ENCODE data around the gene SUGP2.
A peak's percentile ranks its signal among the peaks of the same experiment; 100 is the strongest.

The SUGP2 gene

GRCh38 chr19:19054315-19054938, 21.1 kb upstream of the SUGP2 start:
- Histone ChIP-seq H3K36me3 (replicated peaks) (peaks cover 81% of the 10 kb centered on the region), H3K4me1 (no peaks in the 10 kb centered on the region), H3K9me3 (no peaks in the 10 kb centered on the region), H3K27me3 (ENCODE audit: low read depth) (no peaks in the 10 kb centered on the region), H3K4me3 (no peak overlapping the region)
- no peak for DNase-seq (ENCODE audit: low spot score in 2 of 2)
- in situ Hi-C loops (cut with MboI; ENCODE audit: low sequenced_read_pairs), result no loop called here

- Histone ChIP-seq H3K4me3 (no peak overlapping the region), H3K27me3 (ENCODE audit: low read depth) (no peaks in the 10 kb centered on the region), H3K9me3 (no peaks in the 10 kb centered on the region), H3K4me1 (no peaks in the 10 kb centered on the region), H3K36me3 (replicated peaks) (peaks cover 86% of the 10 kb centered on the region)
- in situ Hi-C loops (cut with MboI; ENCODE audit: low sequenced_read_pairs), result no loop called here
- peak in 1 of 2 experiments; percentile 75 for DNase-seq (ENCODE audit: low spot score in 2 of 2)
These were observed 20.4 kb upstream of the SUGP2 start for GRCh38 chr19:19053508-19054314.

- Histone ChIP-seq H3K4me1 (no peaks in the 10 kb centered on the region), H3K4me3 (no peak overlapping the region), H3K36me3 (replicated peaks) (peaks cover 85% of the 10 kb centered on the region), H3K27me3 (ENCODE audit: low read depth) (no peaks in the 10 kb centered on the region), H3K9me3 (no peaks in the 10 kb centered on the region)
- no peak for DNase-seq (ENCODE audit: low spot score in 2 of 2)
- in situ Hi-C loops (cut with MboI; ENCODE audit: low sequenced_read_pairs), result no loop called here
These were observed 19.6 kb upstream of the SUGP2 start for GRCh38 chr19:19052921-19053320.

DNA sequence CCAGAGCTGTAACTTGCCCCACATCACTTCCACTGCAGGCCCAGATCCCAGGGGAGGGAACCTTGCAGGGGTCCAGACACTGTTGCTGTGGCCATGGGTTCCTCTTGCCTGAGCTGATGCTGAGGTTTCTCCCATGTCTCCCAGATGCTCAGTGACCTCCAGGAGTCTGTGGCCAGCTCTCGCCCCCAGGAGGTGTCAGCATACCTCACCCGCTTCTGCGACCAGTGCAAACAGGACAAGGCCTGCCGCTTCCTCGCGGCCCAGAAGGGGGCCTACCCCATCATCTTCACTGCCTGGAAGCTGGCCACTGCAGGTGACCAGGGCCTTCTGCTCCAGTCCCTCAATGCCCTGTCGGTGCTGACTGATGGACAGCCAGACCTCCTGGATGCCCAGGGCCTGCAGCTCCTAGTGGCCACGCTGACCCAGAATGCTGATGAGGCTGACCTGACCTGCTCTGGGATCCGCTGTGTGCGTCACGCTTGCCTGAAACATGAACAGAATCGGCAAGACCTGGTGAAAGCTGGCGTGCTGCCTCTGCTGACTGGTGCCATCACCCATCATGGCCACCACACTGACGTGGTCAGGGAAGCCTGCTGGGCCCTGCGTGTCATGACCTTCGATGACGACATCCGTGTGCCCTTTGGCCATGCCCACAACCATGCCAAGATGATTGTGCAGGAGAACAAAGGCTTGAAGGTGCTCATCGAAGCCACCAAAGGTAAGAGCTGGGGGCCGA, 18.3 kb upstream of the SUGP2 start:
- in situ Hi-C loops (cut with MboI; ENCODE audit: low sequenced_read_pairs), result no loop called here

GRCh38 chr19:19050731-19051130, 17.4 kb upstream of the SUGP2 start:
- in situ Hi-C loops (cut with MboI; ENCODE audit: low sequenced_read_pairs), result no loop called here
- Histone ChIP-seq H3K36me3 (replicated peaks) (peaks cover 87% of the 10 kb centered on the region), H3K9me3 (no peaks in the 10 kb centered on the region), H3K27me3 (ENCODE audit: low read depth) (no peaks in the 10 kb centered on the region), H3K4me3 (no peak overlapping the region), H3K4me1 (no peaks in the 10 kb centered on the region)
- no peak for DNase-seq (ENCODE audit: low spot score in 2 of 2)

More for the DNA sequence above, 18.3 kb upstream of the SUGP2 start:
- DNase-seq (ENCODE audit: low spot score in 2 of 2), result no peak
- Histone ChIP-seq H3K27me3 (ENCODE audit: low read depth) (no peaks in the 10 kb centered on the region), H3K4me3 (no peak overlapping the region), H3K36me3 (replicated peaks) (peaks cover 85% of the 10 kb centered on the region), H3K9me3 (no peaks in the 10 kb centered on the region), H3K4me1 (no peaks in the 10 kb centered on the region)

GRCh38 chr19:19050104-19050503, 16.8 kb upstream of the SUGP2 start:
- DNase-seq (ENCODE audit: low spot score in 2 of 2), result no peak
- peaks cover 83% of the 10 kb centered on the region for H3K36me3 ChIP-seq (replicated peaks)
- no peak overlapping the region for H3K4me3 ChIP-seq
- H3K4me1 ChIP-seq, result no peaks in the 10 kb centered on the region
- in situ Hi-C loops (cut with MboI; ENCODE audit: low sequenced_read_pairs), result no loop called here
- no peaks in the 10 kb centered on the region for H3K27me3 ChIP-seq (ENCODE audit: low read depth)
- no peaks in the 10 kb centered on the region for H3K9me3 ChIP-seq

DNA sequence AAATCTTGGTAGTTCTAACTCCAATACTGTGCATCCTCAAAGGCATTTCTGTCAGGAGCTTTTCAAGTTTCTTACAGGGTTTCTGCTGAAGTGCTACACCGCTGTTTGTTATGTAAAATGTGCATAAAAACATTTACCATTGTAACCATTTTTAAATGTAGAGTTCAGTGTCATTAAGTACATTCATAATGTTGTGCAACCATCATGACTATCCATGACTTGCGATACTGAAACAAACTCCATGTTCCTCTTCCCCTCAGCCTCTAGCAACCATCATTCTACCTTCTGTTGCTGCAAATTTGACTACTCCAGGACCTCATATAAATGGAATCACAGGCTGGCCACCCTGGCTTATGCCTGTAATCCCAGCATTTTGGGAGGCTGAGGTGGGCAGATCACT, 16.1 kb upstream of the SUGP2 start:
- no peaks in the 10 kb centered on the region for H3K27me3 ChIP-seq (ENCODE audit: low read depth)
- DNase-seq (ENCODE audit: low spot score in 2 of 2), result no peak
- no peak overlapping the region for H3K4me3 ChIP-seq
- peaks cover 83% of the 10 kb centered on the region for H3K36me3 ChIP-seq (replicated peaks)
- H3K4me1 ChIP-seq, result no peaks in the 10 kb centered on the region
- H3K9me3 ChIP-seq, result no peaks in the 10 kb centered on the region
- in situ Hi-C loops (cut with MboI; ENCODE audit: low sequenced_read_pairs), result no loop called here

DNA sequence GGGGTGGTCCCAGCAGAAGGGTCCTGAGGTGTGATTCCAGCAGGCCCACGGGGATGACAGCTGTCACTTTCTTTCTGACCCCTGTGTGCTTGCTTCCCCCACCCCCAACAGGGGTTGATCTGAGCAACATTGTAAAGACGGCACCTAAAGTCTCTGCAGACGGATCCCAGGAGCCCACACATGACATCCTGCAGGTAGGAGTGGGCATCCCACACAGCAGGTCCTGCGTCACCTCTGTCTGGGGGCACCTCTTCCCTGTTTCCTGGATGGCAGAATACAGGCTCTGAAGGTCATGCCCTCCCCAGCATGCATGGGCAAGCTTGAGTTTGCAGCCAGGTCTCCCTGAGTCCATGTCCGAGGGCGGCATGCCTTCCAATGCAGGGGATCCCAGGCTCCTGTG, 10.6 kb upstream of the SUGP2 start:
- no peak for DNase-seq (ENCODE audit: low spot score in 2 of 2)
- Histone ChIP-seq H3K36me3 (replicated peaks) (peaks cover 56% of the 10 kb centered on the region), H3K9me3 (no peaks in the 10 kb centered on the region)

DNA sequence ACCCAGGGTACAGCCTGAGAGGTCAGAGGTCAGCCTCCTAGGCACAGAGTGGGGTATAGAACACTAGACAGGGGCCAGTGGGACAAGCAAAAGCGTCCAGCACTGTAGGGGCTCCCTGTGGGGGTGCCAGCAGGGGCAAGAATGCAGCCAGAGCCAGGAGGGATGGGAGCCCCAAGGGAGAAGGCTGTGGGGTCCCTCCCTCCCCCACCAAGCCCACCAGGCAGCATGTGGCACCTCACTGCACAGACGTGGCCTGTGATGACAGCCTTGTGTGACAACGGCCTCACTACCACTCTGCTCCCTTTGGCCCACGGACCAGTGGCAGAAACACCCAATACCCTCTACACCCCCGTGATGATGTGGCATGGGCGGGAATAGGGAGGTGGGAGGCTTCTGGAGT, 10.2 kb upstream of the SUGP2 start:
- Histone ChIP-seq H3K9me3 (no peaks in the 10 kb centered on the region), H3K4me3 (no peak overlapping the region), H3K36me3 (replicated peaks) (peaks cover 55% of the 10 kb centered on the region), H3K4me1 (no peaks in the 10 kb centered on the region), H3K27me3 (ENCODE audit: low read depth) (no peaks in the 10 kb centered on the region)
- in situ Hi-C loops (cut with MboI; ENCODE audit: low sequenced_read_pairs), result no loop called here
- DNase-seq (ENCODE audit: low spot score in 2 of 2), result no peak

More for the DNA sequence above, 10.6 kb upstream of the SUGP2 start:
- no peaks in the 10 kb centered on the region for H3K4me1 ChIP-seq
- H3K4me3 ChIP-seq, result no peak overlapping the region
- in situ Hi-C loops (cut with MboI; ENCODE audit: low sequenced_read_pairs), result no loop called here
- no peaks in the 10 kb centered on the region for H3K27me3 ChIP-seq (ENCODE audit: low read depth)

GRCh38 chr19:19042732-19043280, 9.5 kb upstream of the SUGP2 start:
- no peaks in the 10 kb centered on the region for H3K27me3 ChIP-seq (ENCODE audit: low read depth)
- no peak for DNase-seq (ENCODE audit: low spot score in 2 of 2)
- no peaks in the 10 kb centered on the region for H3K4me1 ChIP-seq
- in situ Hi-C loops (cut with MboI; ENCODE audit: low sequenced_read_pairs), result no loop called here
- H3K9me3 ChIP-seq, result peaks cover 3% of the 10 kb centered on the region
- H3K36me3 ChIP-seq (replicated peaks), result peaks cover 58% of the 10 kb centered on the region
- H3K4me3 ChIP-seq, result no peak overlapping the region

- no peaks in the 10 kb centered on the region for H3K4me1 ChIP-seq
- peaks cover 54% of the 10 kb centered on the region for H3K36me3 ChIP-seq (replicated peaks)
- no peak overlapping the region for H3K4me3 ChIP-seq
- H3K9me3 ChIP-seq, result peaks cover 7% of the 10 kb centered on the region
- H3K27me3 ChIP-seq (ENCODE audit: low read depth), result no peaks in the 10 kb centered on the region
- no peak for DNase-seq (ENCODE audit: low spot score in 2 of 2)
- in situ Hi-C loops (cut with MboI; ENCODE audit: low sequenced_read_pairs), result no loop called here
These were observed 7.1 kb upstream of the SUGP2 start for GRCh38 chr19:19040417-19040816.

- Histone ChIP-seq H3K9me3 (peaks cover 7% of the 10 kb centered on the region), H3K4me3 (no peak overlapping the region), H3K36me3 (replicated peaks) (peaks cover 53% of the 10 kb centered on the region), H3K4me1 (no peaks in the 10 kb centered on the region), H3K27me3 (ENCODE audit: low read depth) (no peaks in the 10 kb centered on the region)
- no peak for DNase-seq (ENCODE audit: low spot score in 2 of 2)
- in situ Hi-C loops (cut with MboI; ENCODE audit: low sequenced_read_pairs), result no loop called here
These were observed 6.6 kb upstream of the SUGP2 start for GRCh38 chr19:19039901-19040300.

GRCh38 chr19:19034204-19034624, 897 bp upstream of the SUGP2 start:
- DNase-seq (ENCODE audit: low spot score in 2 of 2), result peak; percentile 87 to 91
- Histone ChIP-seq H3K36me3 (replicated peaks) (peaks cover 45% of the 10 kb centered on the region), H3K27me3 (ENCODE audit: low read depth) (no peaks in the 10 kb centered on the region), H3K4me3 (peak overlapping the region; percentile 84), H3K4me1 (peaks cover 8% of the 10 kb centered on the region; the same call in 1 of the 2 replicates), H3K9me3 (peaks cover 7% of the 10 kb centered on the region)
- in situ Hi-C loops (cut with MboI; ENCODE audit: low sequenced_read_pairs), result no loop called here

DNA sequence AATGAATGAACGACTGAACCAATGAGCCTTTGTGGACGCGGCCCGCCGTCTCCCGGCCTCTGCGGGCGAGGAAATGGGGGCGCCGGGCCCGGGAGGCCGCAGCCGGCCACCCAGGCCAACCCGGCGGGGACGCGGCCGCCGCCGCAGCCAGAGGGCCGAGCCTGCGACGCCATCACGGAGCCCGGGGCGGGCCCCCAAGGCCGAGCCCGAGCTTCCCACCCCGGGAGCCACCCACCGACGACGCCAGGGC, 216 bp downstream of the SUGP2 start:
- Histone ChIP-seq H3K4me3 (peak overlapping the region; percentile 84), H3K4me1 (peaks cover 8% of the 10 kb centered on the region; the same call in 1 of the 2 replicates), H3K36me3 (replicated peaks) (peaks cover 47% of the 10 kb centered on the region), H3K27me3 (ENCODE audit: low read depth) (no peaks in the 10 kb centered on the region), H3K9me3 (peaks cover 6% of the 10 kb centered on the region)
- no peak for DNase-seq (ENCODE audit: low spot score in 2 of 2)
- in situ Hi-C loops (cut with MboI; ENCODE audit: low sequenced_read_pairs), result no loop called here
